Right renal cortex interstitium (tissue), 3 donors: Measurements from ENCODE around the gene DLG2. TPM values are rescaled to one million over a fixed set of nuclear protein-coding genes. Genes with fewer than 3 reads are reported as not detected.
"Not testable (repeated sequence)": the region's sequence is repeated elsewhere in the genome, so short reads cannot be mapped to it uniquely, and the experiment has no call there.

Experiments used
- DNase-seq, 3 donors: peaks; one replicate each; pipeline ENCODE4 v3.0.0-alpha.2; 2013; ENCODE audit warnings: low read depth in 3 of 3, low spot score in 2 of 3
- polyA plus RNA-seq, 3 donors: library from polyadenylated mRNA; unstranded; fragments of 120-200 nt; gene quantifications; one replicate each; pipeline ENCODE4 v1.2.1, GENCODE V29; 2013; ENCODE audit not compliant: insufficient read length in 3 of 3

Gene DLG2
- polyA plus RNA-seq, 3 donors: 11.5 to 14.0 (median 13.3) TPM

GRCh38 chr11:84345597-84345996 is 1281.5 kb downstream of the DLG2 start:
- no peak for DNase-seq

GRCh38 chr11:84345027-84345426 is 1282.1 kb downstream of the DLG2 start:
- no peak for DNase-seq

- DNase-seq: no peak
Observed at GRCh38 chr11:84339796-84340195, 1287.3 kb downstream of the DLG2 start.

GRCh38 chr11:84333221-84333620 is 1293.9 kb downstream of the DLG2 start:
- DNase-seq: no peak

GRCh38 chr11:84322211-84322610 is 1304.9 kb downstream of the DLG2 start:
- no peak for DNase-seq

GRCh38 chr11:84319863-84320262 is 1307.3 kb downstream of the DLG2 start:
- DNase-seq: no peak

GRCh38 chr11:84316866-84317555 is 1310.1 kb downstream of the DLG2 start:
- DNase-seq: no peak

GRCh38 chr11:84313830-84314359 is 1313.2 kb downstream of the DLG2 start:
- DNase-seq: no peak

GRCh38 chr11:84310268-84310667 is 1316.9 kb downstream of the DLG2 start:
- no peak for DNase-seq

- DNase-seq: not testable (repeated sequence)
Observed at GRCh38 chr11:84308491-84308890, 1318.7 kb downstream of the DLG2 start.

- DNase-seq: no peak
Observed at GRCh38 chr11:84300092-84300491, 1327.1 kb downstream of the DLG2 start.

- DNase-seq: no peak
Observed at GRCh38 chr11:84297570-84297969, 1329.6 kb downstream of the DLG2 start.

- DNase-seq: no peak
Observed at GRCh38 chr11:84295815-84296214, 1331.3 kb downstream of the DLG2 start.

- no peak for DNase-seq
Observed at GRCh38 chr11:84292955-84293354, 1334.2 kb downstream of the DLG2 start.

GRCh38 chr11:84292006-84292405 is 1335.1 kb downstream of the DLG2 start:
- no peak for DNase-seq

GRCh38 chr11:84290647-84291046 is 1336.5 kb downstream of the DLG2 start:
- no peak for DNase-seq

GRCh38 chr11:84289381-84289906 is 1337.7 kb downstream of the DLG2 start:
- DNase-seq: no peak

GRCh38 chr11:84273541-84273940 is 1353.6 kb downstream of the DLG2 start:
- DNase-seq: no peak

GRCh38 chr11:84270466-84270865 is 1356.7 kb downstream of the DLG2 start:
- DNase-seq: no peak

GRCh38 chr11:84264066-84264465 is 1363.1 kb downstream of the DLG2 start:
- DNase-seq: no peak

- DNase-seq: no peak
Observed at GRCh38 chr11:84261707-84262106, 1365.4 kb downstream of the DLG2 start.

GRCh38 chr11:84260862-84261261 is 1366.3 kb downstream of the DLG2 start:
- no peak for DNase-seq
